H1 (cell line): ENCODE data around the gene LIPC. TPM values are rescaled to one million over a fixed set of nuclear protein-coding genes. Genes with fewer than 3 reads are reported as not detected.

Experiments used
- SIN3A ChIP-seq, 2 experiments: IDR thresholded peaks in 1 of 2; conservative IDR thresholded peaks in 1 of 2; 2 replicates each; pipeline ENCODE4 v1.6.1; 2011 to 2012; ENCODE audit warnings: low read length in 2 of 2, improper control_type of control experiment in 1 of 2, low read depth in 1 of 2, mild to moderate bottlenecking in 1 of 2
- polyA plus RNA-seq, 7 experiments: library from polyadenylated mRNA; depleted of rRNA in 3 of 7; stranded (reverse) in 5 of 7; unstranded in 2 of 7; fragments of >200 nt in 5 of 7; fragments of 200-250 nt in 2 of 7; gene quantifications; 1 replicate in 5 of 7; 2 replicates in 1 of 7; 4 replicates in 1 of 7; pipeline versions ENCODE4 v1.2.1 to v1.2.3, GENCODE V29; 2011 to 2013; ENCODE audit warnings: missing spikeins in 2 of 7, mixed read lengths in 2 of 7
- total RNA-seq: library from RNA; stranded (reverse); fragmentation: NEBNext Ultra II Directional; extraction: Animal tissue kit (Norgen Biotek cat#: 25700); gene quantifications from 2 replicates; pipeline ENCODE4 v1.2.1, GENCODE V29; 2021

LIPC gene
- total and polyA plus RNA-seq, 2 of the 8 experiments (the other 6 are each of a cell fraction or from before 2014, with no cell fraction given), result not detected

- TF ChIP-seq SIN3A (conservative IDR thresholded peaks at IDR 0.05 in 1 of 2, IDR thresholded peaks at IDR 0.05 in 1 of 2; ENCODE audit: low read depth in 1 of 2, low read length in 2 of 2), result no peak
Measured at GRCh38 chr15:58458076-58458475, 26.3 kb downstream of the LIPC start (continued).
